Stimulated activated naive CD8-positive, alpha-beta T cell treated with anti-CD3 and anti-CD28 coated beads, Interleukin-15, amount 100 ng/mL, for 72 hours (primary cell): ENCODE results near the gene ABHD10.

Source experiments
- ATAC-seq: fragments of 150-1000 bp; cut with Tn5 transposase; 2 replicates; pipeline ENCODE4 v1.10.0; 2021; ENCODE audit warnings: mild to moderate bottlenecking, moderate library complexity
- DNase-seq, 2 donors: peaks; one replicate each; pipeline ENCODE4 v3.0.0; 2021 to 2022
- H3K27ac Mint-ChIP-seq, 2 donors: one replicate each; pipeline ENCODE4 v1.8.0; 2022; ENCODE audit warnings: mild to moderate bottlenecking in 2 of 2, mixed read lengths in 2 of 2, moderate library complexity in 2 of 2
- H3K27me3 Mint-ChIP-seq: one replicate; pipeline ENCODE4 v1.8.0; 2022; ENCODE audit warnings: mixed read lengths
- H3K4me1 Mint-ChIP-seq: one replicate; pipeline ENCODE4 v1.8.0; 2022; ENCODE audit warnings: mild to moderate bottlenecking, mixed read lengths
- H3K4me3 Mint-ChIP-seq, 2 donors: one replicate each; pipeline ENCODE4 v1.8.0; 2022; ENCODE audit warnings: mild to moderate bottlenecking in 2 of 2, mixed read lengths in 2 of 2, moderate library complexity in 1 of 2
- H3K9me3 Mint-ChIP-seq, 2 donors: one replicate each; pipeline ENCODE4 v1.8.0; 2022; ENCODE audit warnings: mixed read lengths in 2 of 2

The ABHD10 gene

DNA sequence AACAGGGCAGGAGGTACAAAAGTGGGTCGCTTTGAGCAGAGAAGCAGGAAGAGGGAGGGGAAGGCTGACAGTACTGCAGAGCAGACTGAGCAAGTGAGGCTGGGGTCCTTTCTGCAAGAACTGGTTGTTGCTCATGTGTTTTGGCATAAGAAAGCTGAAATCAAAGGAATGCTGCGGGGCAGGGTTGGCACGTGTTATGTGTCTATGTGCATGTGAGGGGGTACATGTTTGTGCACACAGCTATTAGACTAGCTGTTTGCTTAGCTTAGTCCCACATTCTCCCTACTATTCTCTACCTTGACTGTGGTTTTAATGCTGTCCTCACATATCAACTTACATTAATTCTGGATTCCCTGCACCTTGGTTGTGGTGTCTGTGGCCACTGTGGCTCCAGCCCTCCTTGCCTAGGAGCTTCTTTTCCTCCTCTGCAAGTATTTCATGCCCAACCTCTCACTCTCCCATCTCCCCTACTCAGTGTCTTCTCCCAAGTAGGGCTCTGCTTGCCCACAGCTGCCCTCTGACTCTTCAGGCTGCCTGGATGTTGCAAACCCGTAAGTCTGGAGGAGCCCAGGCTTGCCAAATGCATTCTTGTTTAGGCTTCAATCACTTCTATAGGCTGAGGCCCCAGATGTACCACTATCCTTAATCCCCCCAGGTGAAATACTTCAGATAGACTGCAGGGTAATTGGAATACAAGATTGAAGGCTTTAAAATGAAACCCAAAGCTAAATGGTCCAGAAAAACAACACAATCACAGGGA, 24.7 kb downstream of the ABHD10 start:
- no peak overlapping the region for H3K27ac Mint-ChIP-seq
- peaks cover 66% of the 10 kb centered on the region for H3K4me1 Mint-ChIP-seq
- no peaks in the 10 kb centered on the region for H3K9me3 Mint-ChIP-seq
- peak; percentile 30 for ATAC-seq
- no peak overlapping the region for H3K4me3 Mint-ChIP-seq
- H3K27me3 Mint-ChIP-seq, result no peaks in the 10 kb centered on the region
- no peak for DNase-seq

DNA sequence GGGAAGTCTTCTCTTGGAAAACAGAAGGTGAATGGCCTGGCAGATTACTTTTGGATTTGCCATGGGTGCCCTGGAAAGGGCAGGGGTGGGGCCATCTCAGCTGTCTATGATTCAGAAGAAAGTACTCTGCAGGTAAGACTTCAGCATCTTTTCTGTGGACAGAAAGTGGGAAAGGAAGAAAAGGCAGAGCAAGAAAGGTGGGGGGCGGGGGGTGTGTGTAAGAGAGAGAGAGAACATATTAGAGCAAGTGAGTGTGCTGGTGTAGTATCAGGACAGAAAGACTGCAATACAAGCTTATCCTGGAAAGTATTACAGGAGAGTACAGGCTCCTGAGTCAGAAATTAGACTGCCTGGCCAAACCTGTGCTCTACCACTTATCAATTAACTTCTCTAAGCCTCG, 25.4 kb downstream of the ABHD10 start:
- peaks cover 60% of the 10 kb centered on the region for H3K4me1 Mint-ChIP-seq
- DNase-seq, result no peak
- ATAC-seq, result no peak
- peak overlapping the region in 1 of 2 donors; percentile 10 for H3K4me3 Mint-ChIP-seq
- peak overlapping the region in 1 of 2 donors; percentile 79 for H3K27ac Mint-ChIP-seq
- no peaks in the 10 kb centered on the region for H3K9me3 Mint-ChIP-seq
- H3K27me3 Mint-ChIP-seq, result no peaks in the 10 kb centered on the region

DNA sequence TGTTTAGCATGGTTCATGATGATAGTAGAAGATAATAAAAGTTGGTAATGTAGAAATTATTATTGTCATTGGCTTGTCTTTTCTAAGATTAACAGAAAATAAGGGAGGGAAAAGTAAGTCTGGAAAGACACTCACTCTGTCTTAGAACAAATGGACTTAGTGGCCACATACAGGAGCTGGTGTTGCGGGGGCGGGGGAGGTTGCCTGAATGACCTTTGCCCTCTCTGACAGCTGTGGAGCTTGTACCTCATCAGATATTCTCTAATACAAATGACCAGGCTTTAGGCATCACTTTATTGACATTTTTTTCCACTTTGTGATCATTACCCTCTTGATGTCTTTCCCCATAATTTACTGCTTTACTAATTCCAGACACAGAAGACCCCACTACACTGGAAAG, 25.8 kb downstream of the ABHD10 start:
- no peak overlapping the region for H3K27ac Mint-ChIP-seq
- H3K27me3 Mint-ChIP-seq, result no peaks in the 10 kb centered on the region
- H3K4me1 Mint-ChIP-seq, result peaks cover 55% of the 10 kb centered on the region
- H3K4me3 Mint-ChIP-seq, result no peak overlapping the region
- no peak for ATAC-seq
- no peaks in the 10 kb centered on the region for H3K9me3 Mint-ChIP-seq
- no peak for DNase-seq

DNA sequence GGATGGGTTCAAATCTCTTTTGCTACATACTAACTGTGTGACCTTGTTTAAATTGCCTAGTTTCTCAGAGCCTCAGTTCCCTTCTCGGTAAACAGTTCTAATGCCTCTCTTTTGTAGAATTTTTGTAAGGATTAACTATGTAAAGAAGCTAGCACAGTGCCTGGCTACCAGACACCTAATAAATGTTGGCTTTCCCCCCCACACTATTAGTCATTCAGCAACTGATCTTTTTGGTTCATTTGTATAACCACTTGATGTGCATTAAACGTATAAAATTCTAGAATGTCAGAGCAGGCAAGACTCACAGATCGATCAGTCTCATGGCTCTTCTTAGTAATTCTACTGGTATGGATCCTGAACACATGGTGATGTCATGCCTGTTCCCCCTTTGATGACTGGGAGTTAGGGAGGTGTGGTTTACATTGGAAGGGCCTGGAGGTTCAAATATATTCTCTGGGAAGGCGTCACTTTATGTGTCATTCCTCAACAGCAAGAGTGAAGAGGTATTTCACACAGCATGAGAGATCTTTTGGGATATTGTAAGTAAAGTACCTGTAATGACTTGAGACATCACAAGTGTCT, 26.4 kb downstream of the ABHD10 start:
- no peak overlapping the region for H3K4me3 Mint-ChIP-seq
- DNase-seq (no peak), ATAC-seq (peak; percentile 35)
- H3K27ac Mint-ChIP-seq, result no peak overlapping the region
- peaks cover 51% of the 10 kb centered on the region for H3K4me1 Mint-ChIP-seq
- H3K9me3 Mint-ChIP-seq, result no peaks in the 10 kb centered on the region
- H3K27me3 Mint-ChIP-seq, result no peaks in the 10 kb centered on the region

DNA sequence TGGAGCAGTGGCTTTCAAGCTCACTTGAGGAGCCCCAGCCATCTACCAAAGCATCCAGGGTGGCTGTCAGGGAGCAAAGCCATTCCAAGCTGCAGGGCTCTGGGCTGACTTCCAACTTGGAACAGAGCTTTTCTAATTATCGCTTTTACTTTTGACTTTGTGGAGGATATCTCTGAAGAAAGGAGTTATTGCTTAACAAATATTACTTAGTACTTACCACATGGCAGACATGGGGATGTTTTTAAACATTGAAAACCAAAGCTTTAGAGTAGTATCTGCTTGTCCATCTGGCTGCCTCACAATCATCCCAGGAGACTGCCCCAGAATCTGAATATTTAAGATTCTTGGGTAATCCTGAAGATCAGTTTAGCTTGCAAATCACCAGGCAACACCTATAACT, 28.8 kb downstream of the ABHD10 start:
- no peak for DNase-seq

DNA sequence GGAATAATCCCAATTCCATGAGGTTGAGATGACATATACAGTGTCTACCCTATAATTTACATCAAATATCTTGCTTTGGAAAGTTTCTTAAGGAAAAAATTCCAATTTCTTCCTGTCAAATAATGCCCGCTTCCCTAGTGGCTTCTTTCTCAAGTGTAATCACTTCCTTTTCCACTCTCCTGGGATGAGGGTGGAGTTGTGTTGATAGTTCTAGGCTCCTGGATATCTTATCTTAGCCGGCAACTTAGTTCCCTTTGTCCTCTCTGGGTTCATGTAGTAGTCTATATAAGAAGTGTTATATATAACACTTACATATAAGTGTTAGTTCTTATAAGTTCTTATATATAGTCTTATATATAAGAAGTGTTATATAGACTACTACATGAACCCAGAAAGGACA, 30.8 kb downstream of the ABHD10 start:
- Mint-ChIP-seq H3K27ac (no peak overlapping the region), H3K4me3 (no peak overlapping the region), H3K27me3 (no peaks in the 10 kb centered on the region), H3K9me3 (no peaks in the 10 kb centered on the region), H3K4me1 (peaks cover 28% of the 10 kb centered on the region)
- ATAC-seq (no peak), DNase-seq (no peak)

More for the DNA sequence above, 28.8 kb downstream of the ABHD10 start:
- H3K27me3 Mint-ChIP-seq, result no peaks in the 10 kb centered on the region
- no peak overlapping the region for H3K4me3 Mint-ChIP-seq
- no peak overlapping the region for H3K27ac Mint-ChIP-seq
- peaks cover 31% of the 10 kb centered on the region for H3K4me1 Mint-ChIP-seq
- ATAC-seq, result no peak
- no peaks in the 10 kb centered on the region for H3K9me3 Mint-ChIP-seq

DNA sequence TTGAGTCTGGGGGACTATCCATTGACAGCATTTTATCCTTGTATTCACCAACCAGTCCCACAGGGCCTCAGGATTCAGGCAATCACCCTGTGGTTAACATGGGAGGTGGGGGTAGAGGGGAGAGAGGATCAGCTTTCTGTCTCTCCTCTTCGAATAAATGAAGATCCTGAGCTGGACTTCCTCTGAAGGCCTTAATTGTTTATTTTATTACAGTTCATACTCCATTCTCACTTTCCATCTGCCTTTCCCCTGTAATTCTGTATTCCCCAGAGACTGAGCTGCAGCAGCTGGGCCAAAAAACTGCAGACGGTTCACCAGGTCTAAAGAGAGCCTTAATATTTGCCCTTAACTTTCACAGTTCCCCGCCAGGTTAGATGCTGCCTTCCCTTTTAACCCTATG, 31.8 kb downstream of the ABHD10 start:
- Mint-ChIP-seq H3K27me3 (no peaks in the 10 kb centered on the region), H3K9me3 (no peaks in the 10 kb centered on the region), H3K27ac (no peak overlapping the region), H3K4me3 (no peak overlapping the region), H3K4me1 (peaks cover 18% of the 10 kb centered on the region)
- ATAC-seq (no peak), DNase-seq (no peak)

DNA sequence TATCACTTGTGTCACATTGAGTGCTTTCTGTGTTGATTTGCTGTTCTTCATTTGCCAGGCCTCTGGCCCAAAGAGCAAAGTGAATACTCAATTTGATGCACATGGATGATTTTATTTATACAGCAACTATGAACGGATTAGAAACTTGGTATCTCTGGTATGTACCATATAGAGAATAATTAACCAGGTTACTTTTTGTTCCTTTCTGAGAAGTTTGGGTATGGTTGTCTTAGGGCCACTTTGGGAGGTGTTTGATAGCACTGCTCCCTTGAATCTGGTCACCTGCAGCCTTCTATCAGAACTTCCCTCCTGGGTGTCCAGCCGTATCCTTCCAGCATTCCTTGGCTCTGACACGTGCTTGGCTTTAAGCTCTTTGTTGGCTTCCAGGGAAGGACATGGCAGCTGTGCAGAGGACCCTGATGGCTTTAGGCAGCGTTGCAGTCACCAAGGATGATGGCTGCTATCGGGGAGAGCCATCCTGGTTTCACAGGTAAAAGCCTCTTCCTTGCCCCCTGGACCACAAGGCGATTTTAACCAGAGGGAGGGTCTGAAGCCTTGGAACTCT, 32.6 kb downstream of the ABHD10 start:
- no peak for DNase-seq
- no peak for ATAC-seq

DNA sequence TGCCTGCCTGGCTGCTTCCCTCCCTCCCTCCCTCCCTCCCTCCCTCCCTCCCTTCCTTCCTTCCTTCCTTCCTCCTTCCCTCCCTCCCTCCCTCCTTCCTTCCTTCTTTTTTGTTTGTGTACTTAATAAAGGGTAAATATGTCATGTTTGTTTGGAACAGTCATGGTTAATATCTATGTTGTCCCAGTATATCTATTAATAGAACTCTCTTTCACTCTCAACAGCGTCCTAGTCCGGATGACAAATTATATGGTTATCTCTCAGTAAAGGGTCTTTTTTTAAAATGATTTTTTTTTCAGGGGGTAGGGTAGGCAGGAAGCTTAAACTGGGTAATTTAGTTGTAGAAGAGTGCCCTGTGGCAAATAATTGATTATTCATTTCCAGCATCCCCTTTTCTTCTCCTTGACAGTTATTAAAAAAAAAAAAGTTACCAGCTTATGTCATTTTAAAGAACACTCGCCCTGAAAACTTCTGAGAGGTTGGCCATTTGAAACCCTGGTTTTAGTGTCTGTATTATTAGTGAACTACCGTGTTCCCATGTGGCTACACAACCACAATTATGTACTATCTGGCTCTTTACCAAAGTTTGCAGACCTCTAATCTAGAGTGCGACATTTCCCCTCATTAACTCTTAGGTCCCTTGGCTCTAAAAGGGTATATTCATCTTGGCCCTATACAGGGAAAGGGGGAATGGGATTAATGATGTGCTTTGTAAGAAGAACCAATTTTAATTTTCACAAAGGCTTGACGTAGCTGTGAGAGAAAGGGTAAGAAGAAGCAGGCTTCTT, 33.6 kb downstream of the ABHD10 start:
- Mint-ChIP-seq H3K9me3 (no peaks in the 10 kb centered on the region), H3K27ac (peak overlapping the region; percentile 35 to 77), H3K4me1 (peaks cover 18% of the 10 kb centered on the region), H3K4me3 (no peak overlapping the region), H3K27me3 (no peaks in the 10 kb centered on the region)
- ATAC-seq (no peak), DNase-seq (no peak)

More for the DNA sequence above, 32.6 kb downstream of the ABHD10 start:
- no peaks in the 10 kb centered on the region for H3K9me3 Mint-ChIP-seq
- H3K4me3 Mint-ChIP-seq, result no peak overlapping the region
- H3K4me1 Mint-ChIP-seq, result peaks cover 18% of the 10 kb centered on the region
- no peaks in the 10 kb centered on the region for H3K27me3 Mint-ChIP-seq
- H3K27ac Mint-ChIP-seq, result no peak overlapping the region

DNA sequence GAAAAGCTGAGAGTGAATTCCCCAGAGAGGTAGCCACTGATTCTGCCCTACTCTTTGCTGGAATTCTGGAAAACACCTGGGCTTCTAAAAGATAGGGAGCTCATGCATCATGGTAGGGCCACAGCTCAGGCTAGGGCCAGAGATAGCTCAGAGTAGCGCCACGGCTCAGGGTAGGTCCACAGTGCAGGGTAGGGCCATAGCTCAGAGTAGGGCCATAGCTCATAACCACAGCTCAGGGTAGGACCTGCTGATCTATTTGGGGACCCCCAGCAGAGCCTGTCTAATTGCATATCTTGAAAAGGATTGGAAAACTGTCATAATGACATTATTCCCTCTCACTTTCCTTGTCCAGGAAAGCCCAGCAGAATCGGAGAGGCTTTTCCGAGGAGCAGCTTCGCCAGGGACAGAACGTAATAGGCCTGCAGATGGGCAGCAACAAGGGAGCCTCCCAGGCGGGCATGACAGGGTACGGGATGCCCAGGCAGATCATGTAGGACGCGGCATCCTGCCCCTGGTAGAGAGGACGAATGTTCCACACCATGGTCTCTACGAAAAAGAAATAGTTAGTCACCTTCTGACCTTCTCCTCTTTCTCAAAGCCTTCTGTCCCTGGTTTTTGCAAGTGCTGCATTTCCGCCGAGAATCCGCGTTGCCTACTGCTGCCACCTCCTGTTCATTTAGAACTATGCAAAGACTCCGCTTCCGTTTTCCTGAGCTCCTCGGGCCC, 34.4 kb downstream of the ABHD10 start:
- DNase-seq (peak; percentile 51 to 71), ATAC-seq (peak; percentile 84)
- Mint-ChIP-seq H3K4me3 (no peak overlapping the region), H3K4me1 (peaks cover 18% of the 10 kb centered on the region), H3K27ac (peak overlapping the region; percentile 35 to 77), H3K27me3 (no peaks in the 10 kb centered on the region), H3K9me3 (no peaks in the 10 kb centered on the region)

DNA sequence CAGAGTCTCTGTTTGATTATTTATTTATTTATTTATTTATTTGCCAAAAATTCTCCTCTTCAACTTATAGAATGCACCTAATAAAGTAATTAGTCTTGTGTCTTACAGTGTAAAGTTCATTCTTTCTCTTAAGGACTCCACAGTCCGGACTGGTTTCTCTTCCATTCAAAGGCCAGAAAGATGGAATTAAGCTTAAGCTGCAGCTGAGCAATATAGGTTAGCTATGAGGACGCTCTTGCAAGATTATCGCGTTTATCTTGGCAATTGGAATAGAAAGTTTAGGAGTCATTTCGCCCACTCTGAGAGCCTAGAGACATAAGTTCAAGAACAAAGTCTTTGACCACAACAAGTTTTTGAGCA, 34.9 kb downstream of the ABHD10 start:
- Mint-ChIP-seq H3K27me3 (no peaks in the 10 kb centered on the region), H3K9me3 (no peaks in the 10 kb centered on the region), H3K4me3 (no peak overlapping the region), H3K4me1 (peaks cover 18% of the 10 kb centered on the region), H3K27ac (no peak overlapping the region)
- DNase-seq, result no peak
- no peak for ATAC-seq

DNA sequence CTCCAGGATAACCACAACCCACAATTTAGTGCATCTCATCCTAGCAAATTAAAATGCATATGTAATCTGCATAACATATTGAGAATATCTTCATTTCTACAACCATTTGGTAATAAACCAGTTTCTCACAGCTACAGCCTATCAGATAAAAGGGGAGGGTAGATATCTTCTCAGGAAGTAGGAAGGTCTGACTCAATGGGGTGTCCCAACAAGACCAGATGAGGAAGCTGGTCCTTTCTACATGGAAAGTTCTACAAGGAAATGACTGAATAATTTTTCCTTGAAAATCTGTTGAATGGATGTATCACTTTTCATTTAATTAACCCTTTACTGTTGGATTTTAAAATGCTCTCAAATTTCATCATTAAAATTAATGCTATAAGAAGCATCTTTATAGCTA, 38.3 kb downstream of the ABHD10 start:
- Mint-ChIP-seq H3K9me3 (no peaks in the 10 kb centered on the region), H3K4me1 (peaks cover 18% of the 10 kb centered on the region), H3K27ac (no peak overlapping the region), H3K4me3 (no peak overlapping the region), H3K27me3 (no peaks in the 10 kb centered on the region)
- DNase-seq (no peak), ATAC-seq (no peak)

DNA sequence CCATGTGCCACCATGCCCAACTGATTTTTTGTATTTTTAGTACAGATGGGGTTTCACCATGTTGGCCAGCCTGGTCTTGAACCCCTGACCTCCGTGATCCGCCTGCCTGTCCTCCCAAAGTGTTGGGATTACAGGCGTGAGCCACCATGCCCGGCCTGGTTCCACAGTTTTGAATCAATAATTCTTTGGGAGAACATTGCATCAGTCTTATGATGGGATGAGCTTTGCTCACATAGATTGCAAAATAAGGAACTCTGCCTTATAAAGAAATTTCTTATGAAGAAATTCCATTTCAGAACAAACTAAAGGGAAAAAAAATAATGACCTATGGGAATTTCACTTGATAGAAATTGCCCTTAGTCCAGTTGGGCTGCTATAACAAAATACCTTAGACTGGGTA, 39.9 kb downstream of the ABHD10 start:
- H3K27ac Mint-ChIP-seq, result no peak overlapping the region
- H3K27me3 Mint-ChIP-seq, result no peaks in the 10 kb centered on the region

DNA sequence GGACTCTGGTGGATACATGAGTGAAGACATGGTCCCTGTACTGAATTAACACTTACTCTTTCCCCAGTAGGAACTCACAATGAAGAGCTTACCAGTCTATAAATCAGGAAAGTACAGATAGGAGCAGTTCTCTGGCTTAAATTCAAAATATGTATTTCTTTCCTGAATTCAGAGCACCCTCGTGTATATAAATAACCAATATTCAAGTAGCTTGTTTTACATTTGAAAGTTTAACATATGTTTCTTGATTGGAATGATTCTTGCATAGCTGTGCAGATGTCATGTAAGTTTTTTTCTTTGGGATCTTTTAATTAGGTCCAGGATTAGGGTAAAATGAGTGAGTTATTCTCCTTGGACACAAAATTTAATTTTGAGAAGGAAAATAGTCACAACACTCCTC, 40.9 kb downstream of the ABHD10 start:
- Mint-ChIP-seq H3K4me1 (no peaks in the 10 kb centered on the region), H3K9me3 (no peaks in the 10 kb centered on the region), H3K4me3 (no peak overlapping the region), H3K27ac (no peak overlapping the region), H3K27me3 (no peaks in the 10 kb centered on the region)
- DNase-seq, result no peak
- no peak for ATAC-seq

More for the DNA sequence above, 39.9 kb downstream of the ABHD10 start:
- peaks cover 6% of the 10 kb centered on the region for H3K4me1 Mint-ChIP-seq
- no peaks in the 10 kb centered on the region for H3K9me3 Mint-ChIP-seq
- H3K4me3 Mint-ChIP-seq, result no peak overlapping the region
- DNase-seq (no peak), ATAC-seq (no peak)

DNA sequence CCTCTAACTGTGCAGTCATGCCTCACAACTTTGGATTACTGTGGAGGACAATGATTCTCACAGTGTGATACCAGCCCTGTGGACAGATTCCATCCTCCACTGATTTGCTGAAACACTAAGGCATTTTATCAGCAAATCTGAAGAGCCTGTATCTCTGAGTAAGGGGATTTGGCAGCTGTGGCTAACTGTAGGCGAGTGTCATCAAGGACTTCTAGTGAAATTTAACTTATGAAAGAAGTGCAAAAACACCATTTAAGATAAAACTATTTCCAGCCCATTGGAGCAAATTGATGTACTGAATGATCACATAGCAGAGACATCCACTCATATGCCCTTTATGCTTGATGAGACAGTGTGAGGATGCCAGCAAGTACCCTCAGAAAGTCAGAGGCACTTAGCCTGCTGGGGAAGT, 41.9 kb downstream of the ABHD10 start:
- H3K4me3 Mint-ChIP-seq, result no peak overlapping the region
- ATAC-seq (no peak), DNase-seq (no peak)
- H3K27me3 Mint-ChIP-seq, result no peaks in the 10 kb centered on the region
- no peak overlapping the region for H3K27ac Mint-ChIP-seq
- no peaks in the 10 kb centered on the region for H3K4me1 Mint-ChIP-seq
- no peaks in the 10 kb centered on the region for H3K9me3 Mint-ChIP-seq
